B cell (primary cell): ENCODE measurements around the gene STK4. TPM values are rescaled to one million over a fixed set of nuclear protein-coding genes. Genes with fewer than 3 reads are reported as not detected.
A peak's percentile ranks its signal among the peaks of the same experiment; 100 is the strongest.

Source experiments
- ATAC-seq: fragments of 200-7000 bp; cut with Tn5 transposase; one replicate; pipeline ENCODE4 v1.10.0; 2021; ENCODE audit warnings: low read depth, mild to moderate bottlenecking, moderate number of reproducible peaks, moderate library complexity
- CTCF ChIA-PET: fragments of 350-600 bp; sonication (Branson Sonifier 250); formaldehyde crosslinking; loops from one replicate; lab custom pipeline; 2021; ENCODE audit warnings: antibody characterized with exemption, inconsistent platforms; lab: Charles Lee
- POLR2A ChIA-PET: fragments of 350-600 bp; sonication (Branson Sonifier 250); formaldehyde crosslinking; loops from one replicate; lab custom pipeline; 2021; ENCODE audit warnings: antibody characterized with exemption; lab: Charles Lee
- DNase-seq: peaks from one replicate; pipeline ENCODE4 v3.0.0; 2013
- H2AFZ ChIP-seq: 2 replicates; pipeline ENCODE4 v1.6.1; 2012; ENCODE audit warnings: mild to moderate bottlenecking, low read depth, low read length; ENCODE audit not compliant: insufficient read depth, poor library complexity, severe bottlenecking
- H3K27ac ChIP-seq, 2 donors: 1 replicate in 1 of 2; 2 replicates in 1 of 2; pipeline ENCODE4 v1.5.1; 2012 to 2013; ENCODE audit warnings: low read length in 2 of 2, mild to moderate bottlenecking in 2 of 2, moderate library complexity in 1 of 2
- H3K27me3 ChIP-seq, 4 experiments: fragments of 200-600 bp in 1 of 4; sonication (generic) in 1 of 4; replicated peaks in 1 of 4; 1 replicate in 2 of 4; 2 replicates in 2 of 4; pipeline versions ENCODE4 v1.6.1 to v1.7.0; 2013 to 2016; ENCODE audit warnings: low read length in 3 of 4, mild to moderate bottlenecking in 2 of 4, mixed read lengths in 1 of 4, moderate library complexity in 1 of 4; ENCODE audit not compliant: insufficient read depth in 4 of 4, control insufficient read depth in 3 of 4; ENCODE audit errors: control extremely low read depth in 1 of 4
- H3K36me3 ChIP-seq, 2 experiments: replicated peaks in 1 of 2; 1 replicate in 1 of 2; 2 replicates in 1 of 2; pipeline versions ENCODE4 v1.6.1 to v1.7.1; 2013; ENCODE audit warnings: low read length in 1 of 2; ENCODE audit not compliant: insufficient read depth in 2 of 2, control insufficient read depth in 1 of 2; ENCODE audit errors: control extremely low read depth in 1 of 2, extremely low read depth in 1 of 2
- H3K4me1 ChIP-seq, 2 donors: fragments of 200-600 bp in 1 of 2; sonication (generic) in 1 of 2; 1 replicate in 1 of 2; 2 replicates in 1 of 2; pipeline versions ENCODE4 v1.5.1 to v1.6.1; 2013 to 2017; ENCODE audit warnings: low read length in 2 of 2; ENCODE audit not compliant: control insufficient read depth in 2 of 2, insufficient read depth in 2 of 2
- H3K4me2 ChIP-seq: replicated peaks from 2 replicates; pipeline ENCODE3; 2012; ENCODE audit warnings: mild to moderate bottlenecking, low read depth, low read length; ENCODE audit not compliant: poor library complexity, severe bottlenecking
- H3K4me3 ChIP-seq, 5 experiments: fragments of 200-600 bp in 1 of 5; sonication (generic) in 1 of 5; 1 replicate in 3 of 5; 2 replicates in 2 of 5; pipeline versions ENCODE4 v1.5.1 to v1.7.0; 2011 to 2016; ENCODE audit warnings: low read length in 4 of 5, mild to moderate bottlenecking in 4 of 5, low read depth in 2 of 5, control low read depth in 1 of 5, moderate library complexity in 1 of 5; ENCODE audit not compliant: insufficient read depth in 1 of 5; ENCODE audit errors: control extremely low read depth in 1 of 5, extremely low read depth in 1 of 5
- H3K79me2 ChIP-seq: fragments of 200-600 bp; sonication (generic); one replicate; pipeline ENCODE4 v1.6.0; 2016; ENCODE audit warnings: low read length; ENCODE audit not compliant: control insufficient read depth, insufficient read depth
- H3K9ac ChIP-seq: fragments of 200-600 bp; sonication (generic); 2 replicates; pipeline ENCODE4 v1.6.1; 2017; ENCODE audit warnings: mild to moderate bottlenecking, low read length, moderate library complexity
- H3K9me3 ChIP-seq, 3 donors: one replicate each; pipeline versions ENCODE4 v1.6.1 to v1.7.1; 2013; ENCODE audit warnings: low read length in 2 of 3; ENCODE audit not compliant: control insufficient read depth in 2 of 3, insufficient read depth in 1 of 3; ENCODE audit errors: control extremely low read depth in 1 of 3
- H4K20me1 ChIP-seq: 2 replicates; pipeline ENCODE4 v1.6.0; 2012; ENCODE audit warnings: mild to moderate bottlenecking, low read length; ENCODE audit not compliant: insufficient read depth, control insufficient read depth, poor library complexity, severe bottlenecking
- H3K27ac Mint-ChIP-seq: one replicate; pipeline ENCODE4 v1.8.0; 2021; ENCODE audit warnings: mixed read lengths
- H3K27me3 Mint-ChIP-seq: one replicate; pipeline ENCODE4 v1.8.0; 2021; ENCODE audit warnings: mixed read lengths
- H3K4me1 Mint-ChIP-seq: one replicate; pipeline ENCODE4 v1.8.0; 2021; ENCODE audit warnings: mixed read lengths
- H3K4me3 Mint-ChIP-seq: one replicate; pipeline ENCODE4 v1.8.0; 2021; ENCODE audit warnings: mixed read lengths
- H3K9me3 Mint-ChIP-seq: one replicate; pipeline ENCODE4 v1.8.0; 2022; ENCODE audit warnings: mixed read lengths; ENCODE audit not compliant: insufficient read depth
- EZH2 ChIP-seq: IDR thresholded peaks from 2 replicates; pipeline ENCODE4 v1.6.1; 2012; ENCODE audit warnings: borderline replicate concordance, low read depth, mild to moderate bottlenecking, moderate library complexity, low read length; ENCODE audit not compliant: insufficient read depth, poor library complexity, severe bottlenecking
- WGBS: methylation state at CpG from one replicate; pipeline ENCODE4 v1.1.5; 2013; ENCODE audit warnings: missing lambda C conversion rate; ENCODE audit not compliant: insufficient coverage; 5-methylcytosine and 5-hydroxymethylcytosine counted together
- intact Hi-C: fragments of 100-400 bp; cut with micrococcal nuclease; formaldehyde crosslinking; loops from one replicate; pipeline ENCODE4 v1.10.0; 2022
- polyA plus RNA-seq: library from polyadenylated mRNA; depleted of rRNA; stranded (reverse); fragments of >200 nt; gene quantifications from 2 replicates; pipeline ENCODE4 v1.2.3, GENCODE V29; 2012
- total RNA-seq, 2 donors: library from RNA; stranded (reverse); fragments of 120-200 nt in 1 of 2; gene quantifications; 1 replicate in 1 of 2; 2 replicates in 1 of 2; pipeline versions ENCODE4 v1.2.3 to v1.2.4, GENCODE V29; 2013 to 2022
- TF ChIP-seq, protein P1 (sequence below): fragments of 200-600 bp; IDR thresholded peaks from one replicate; pipeline ENCODE4 v1.8.0; 2022; ENCODE audit warnings: antibody characterized with exemption, mild to moderate bottlenecking

Gene STK4
- total and polyA plus RNA-seq, 2 donors (not counting 1 experiment from before 2014, with no cell fraction given) = 38.9 to 324 TPM

DNA sequence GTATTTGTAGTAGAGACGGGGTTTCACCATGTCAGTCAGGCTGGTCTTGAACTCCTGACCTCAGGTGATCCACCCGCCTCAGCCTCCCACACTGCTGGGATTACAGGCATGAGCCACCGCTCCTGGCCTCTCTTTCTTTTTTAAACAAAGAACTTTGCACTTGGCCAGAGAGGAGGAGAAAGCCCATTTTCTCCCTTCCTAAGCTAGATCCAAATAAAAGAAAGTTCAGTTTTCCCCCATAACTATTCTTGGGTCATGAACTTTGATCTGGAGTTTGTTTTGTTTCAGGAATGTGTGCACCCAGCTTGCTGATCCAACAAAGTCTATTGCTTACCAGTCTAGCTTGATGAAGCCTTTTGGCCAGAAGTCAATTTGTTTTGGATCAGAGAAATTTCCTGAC lies 111.2 kb downstream of the STK4 start:
- Mint-ChIP-seq H3K4me1 (no peaks in the 10 kb centered on the region), H3K9me3 (peaks cover 5% of the 10 kb centered on the region), H3K27ac (no peak overlapping the region), H3K27me3 (no peaks in the 10 kb centered on the region), H3K4me3 (no peak overlapping the region)
- ATAC-seq (no peak), DNase-seq (no peak)
- H3K9ac ChIP-seq = no peak overlapping the region
- H2AFZ ChIP-seq = no peak overlapping the region
- H3K27ac ChIP-seq = no peak overlapping the region
- no peaks in the 10 kb centered on the region for H3K27me3 ChIP-seq
- TF ChIP-seq, protein P1, sequence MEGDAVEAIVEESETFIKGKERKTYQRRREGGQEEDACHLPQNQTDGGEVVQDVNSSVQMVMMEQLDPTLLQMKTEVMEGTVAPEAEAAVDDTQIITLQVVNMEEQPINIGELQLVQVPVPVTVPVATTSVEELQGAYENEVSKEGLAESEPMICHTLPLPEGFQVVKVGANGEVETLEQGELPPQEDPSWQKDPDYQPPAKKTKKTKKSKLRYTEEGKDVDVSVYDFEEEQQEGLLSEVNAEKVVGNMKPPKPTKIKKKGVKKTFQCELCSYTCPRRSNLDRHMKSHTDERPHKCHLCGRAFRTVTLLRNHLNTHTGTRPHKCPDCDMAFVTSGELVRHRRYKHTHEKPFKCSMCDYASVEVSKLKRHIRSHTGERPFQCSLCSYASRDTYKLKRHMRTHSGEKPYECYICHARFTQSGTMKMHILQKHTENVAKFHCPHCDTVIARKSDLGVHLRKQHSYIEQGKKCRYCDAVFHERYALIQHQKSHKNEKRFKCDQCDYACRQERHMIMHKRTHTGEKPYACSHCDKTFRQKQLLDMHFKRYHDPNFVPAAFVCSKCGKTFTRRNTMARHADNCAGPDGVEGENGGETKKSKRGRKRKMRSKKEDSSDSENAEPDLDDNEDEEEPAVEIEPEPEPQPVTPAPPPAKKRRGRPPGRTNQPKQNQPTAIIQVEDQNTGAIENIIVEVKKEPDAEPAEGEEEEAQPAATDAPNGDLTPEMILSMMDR = no peak
- TF ChIP-seq EZH2 = no peak
- no peaks in the 10 kb centered on the region for H3K4me1 ChIP-seq
- ChIA-PET CTCF (interaction anchor here (1.3 to 1.9 kb wide), 2 partner anchors 17 to 19 kb away, joined by 4 to 6 read pairs; no protein-coding TSS in a partner anchor), POLR2A (no interaction called here)
- intact Hi-C loops = no loop called here
- 94% methylated on average over 2 of the region's 3 CpGs for WGBS
- no peak overlapping the region for H3K4me2 ChIP-seq
- peaks cover 26 to 93% of the 10 kb centered on the region in 2 experiments for H3K36me3 ChIP-seq
- H4K20me1 ChIP-seq = peaks cover 19% of the 10 kb centered on the region
- H3K9me3 ChIP-seq = peaks cover 0 to 7% (median 6%) of the 10 kb centered on the region in 3 donors
- peaks cover 8% of the 10 kb centered on the region for H3K79me2 ChIP-seq
- H3K4me3 ChIP-seq = no peak overlapping the region

DNA sequence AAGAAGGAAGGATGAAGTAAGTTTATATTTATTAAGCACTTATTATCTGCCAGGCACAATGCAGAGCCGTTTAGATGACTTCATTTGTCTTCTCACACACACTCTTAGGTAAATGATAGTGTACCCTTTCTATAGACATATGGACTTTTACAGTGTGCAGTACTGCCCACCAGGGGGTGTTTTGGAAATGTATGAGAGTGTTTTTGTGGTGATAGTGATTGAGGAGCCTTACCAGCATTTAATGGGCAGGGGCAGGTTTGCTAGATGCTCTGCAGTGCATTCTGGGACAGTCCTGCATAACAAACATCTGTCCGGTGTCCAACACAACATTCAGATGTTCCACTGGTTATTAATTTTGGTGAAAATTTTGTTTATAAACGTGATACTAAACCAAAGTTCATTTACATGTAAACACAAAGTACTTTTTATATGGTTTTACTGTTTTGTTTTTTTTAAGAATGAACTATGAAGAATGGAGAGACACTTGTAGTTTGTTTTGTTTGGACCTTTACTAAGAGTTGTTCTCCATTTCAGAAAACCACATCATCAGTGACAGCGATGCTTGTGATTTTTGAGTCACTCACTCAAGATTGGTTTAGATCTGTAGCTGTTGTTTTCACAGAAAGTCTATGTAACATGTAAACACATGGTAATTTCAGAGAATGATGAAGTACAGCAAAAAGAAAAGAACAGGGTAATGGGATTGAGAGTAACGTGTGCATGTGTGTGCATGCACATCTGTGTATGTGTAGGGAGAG lies 114.7 kb downstream of the STK4 start:
- H3K4me2 ChIP-seq = no peak overlapping the region
- no peaks in the 10 kb centered on the region for H3K27me3 ChIP-seq
- H3K79me2 ChIP-seq = no peaks in the 10 kb centered on the region
- peaks cover 11% of the 10 kb centered on the region for H3K4me1 Mint-ChIP-seq
- ATAC-seq (no peak), DNase-seq (no peak)
- peaks cover 5% of the 10 kb centered on the region for H3K9me3 Mint-ChIP-seq
- no peak overlapping the region for H2AFZ ChIP-seq
- no peak overlapping the region for H3K4me3 ChIP-seq
- ChIA-PET CTCF (no interaction called here), POLR2A (no interaction called here)
- H3K4me3 Mint-ChIP-seq = no peak overlapping the region
- H3K27ac ChIP-seq = no peak overlapping the region
- no peak overlapping the region for H3K9ac ChIP-seq
- H3K36me3 ChIP-seq = peaks cover 17 to 68% of the 10 kb centered on the region in 2 experiments
- intact Hi-C loops = no loop called here
- 100% methylated on average over 2 of the region's 5 CpGs for WGBS
- peaks cover 5% of the 10 kb centered on the region for H4K20me1 ChIP-seq
- peaks cover 0 to 11% (median 6%) of the 10 kb centered on the region in 3 donors for H3K9me3 ChIP-seq
- no peak overlapping the region for H3K27ac Mint-ChIP-seq
- no peaks in the 10 kb centered on the region for H3K27me3 Mint-ChIP-seq
- no peaks in the 10 kb centered on the region for H3K4me1 ChIP-seq
- no peak for TF ChIP-seq EZH2
- TF ChIP-seq, protein P1 = peak; percentile 44
